Stimulated activated naive B cell treated with anti-CD40 and anti-IgM and Interleukin-4, amounts not matched to agents 10 μg/mL and 1 μg/mL and 100 μg/mL, for 72 hours (primary cell): ENCODE results near the gene B4GALNT1.

Experiments
- ATAC-seq, 2 donors: fragments of 150-1000 bp; cut with Tn5 transposase; replicated peaks; 2 replicates each; pipeline ENCODE4 v1.10.0; 2021; ENCODE audit warnings: moderate library complexity in 1 of 2
- DNase-seq: peaks from one replicate; pipeline ENCODE4 v3.0.0; 2021
- H3K27ac Mint-ChIP-seq: one replicate; pipeline ENCODE4 v1.8.0; 2022; ENCODE audit warnings: mild to moderate bottlenecking, mixed read lengths
- H3K27me3 Mint-ChIP-seq, 2 donors: one replicate each; pipeline ENCODE4 v1.8.0; 2022; ENCODE audit warnings: mixed read lengths in 2 of 2
- H3K36me3 Mint-ChIP-seq, 2 donors: one replicate each; pipeline ENCODE4 v1.8.0; 2022; ENCODE audit warnings: mixed read lengths in 2 of 2, mild to moderate bottlenecking in 1 of 2
- H3K4me1 Mint-ChIP-seq, 2 donors: one replicate each; pipeline ENCODE4 v1.8.0; 2022; ENCODE audit warnings: mixed read lengths in 2 of 2, mild to moderate bottlenecking in 1 of 2
- H3K4me3 Mint-ChIP-seq, 2 donors: one replicate each; pipeline ENCODE4 v1.8.0; 2022; ENCODE audit warnings: mild to moderate bottlenecking in 2 of 2, mixed read lengths in 2 of 2, moderate library complexity in 1 of 2
- H3K9me3 Mint-ChIP-seq, 2 donors: one replicate each; pipeline ENCODE4 v1.8.0; 2022; ENCODE audit warnings: mixed read lengths in 2 of 2, mild to moderate bottlenecking in 1 of 2

The B4GALNT1 gene

GRCh38 chr12:57628280-57629191 is 4.5 kb downstream of the B4GALNT1 start:
- Mint-ChIP-seq H3K4me3 (peak overlapping the region in 1 of 2 donors; percentile 27), H3K27ac (no peak overlapping the region), H3K4me1 (peaks cover 22 to 43% of the 10 kb centered on the region in 2 donors), H3K9me3 (no peaks in the 10 kb centered on the region), H3K27me3 (peaks cover 76 to 94% of the 10 kb centered on the region in 2 donors), H3K36me3 (no peaks in the 10 kb centered on the region)
- ATAC-seq (no peak), DNase-seq (no peak)

GRCh38 chr12:57627501-57628279 is 5.3 kb downstream of the B4GALNT1 start:
- H3K9me3 Mint-ChIP-seq: no peaks in the 10 kb centered on the region
- peak overlapping the region; percentile 81 for H3K27ac Mint-ChIP-seq
- H3K36me3 Mint-ChIP-seq: no peaks in the 10 kb centered on the region
- H3K27me3 Mint-ChIP-seq: peaks cover 85 to 98% of the 10 kb centered on the region in 2 donors
- H3K4me3 Mint-ChIP-seq: peak overlapping the region; percentile 46 to 58
- no peak for DNase-seq
- ATAC-seq: peak; percentile 19 to 33
- H3K4me1 Mint-ChIP-seq: peaks cover 17 to 36% of the 10 kb centered on the region in 2 donors

- ATAC-seq (no peak), DNase-seq (no peak)
- peaks cover 17 to 36% of the 10 kb centered on the region in 2 donors for H3K4me1 Mint-ChIP-seq
- no peaks in the 10 kb centered on the region for H3K36me3 Mint-ChIP-seq
- no peaks in the 10 kb centered on the region for H3K9me3 Mint-ChIP-seq
- peak overlapping the region; percentile 7 to 23 for H3K4me3 Mint-ChIP-seq
- H3K27ac Mint-ChIP-seq: peak overlapping the region; percentile 62
- H3K27me3 Mint-ChIP-seq: peaks cover 88 to 100% of the 10 kb centered on the region in 2 donors
Measured at GRCh38 chr12:57626921-57627445, 6.0 kb downstream of the B4GALNT1 start.

GRCh38 chr12:57626111-57626920 is 6.7 kb downstream of the B4GALNT1 start:
- Mint-ChIP-seq H3K27ac (peak overlapping the region; percentile 38), H3K4me3 (peak overlapping the region in 1 of 2 donors; percentile 7), H3K27me3 (peaks cover 88 to 100% of the 10 kb centered on the region in 2 donors), H3K4me1 (peaks cover 19 to 37% of the 10 kb centered on the region in 2 donors), H3K9me3 (no peaks in the 10 kb centered on the region), H3K36me3 (no peaks in the 10 kb centered on the region)
- ATAC-seq: no peak
- DNase-seq: no peak

GRCh38 chr12:57625261-57626032 is 7.6 kb downstream of the B4GALNT1 start:
- Mint-ChIP-seq H3K36me3 (no peaks in the 10 kb centered on the region), H3K4me1 (peaks cover 27 to 46% of the 10 kb centered on the region in 2 donors), H3K4me3 (no peak overlapping the region), H3K9me3 (no peaks in the 10 kb centered on the region), H3K27me3 (peaks cover 88 to 100% of the 10 kb centered on the region in 2 donors), H3K27ac (no peak overlapping the region)
- ATAC-seq (no peak), DNase-seq (no peak)

- no peak for ATAC-seq
- H3K27me3 Mint-ChIP-seq: peaks cover 86 to 100% of the 10 kb centered on the region in 2 donors
- H3K36me3 Mint-ChIP-seq: no peaks in the 10 kb centered on the region
- H3K4me3 Mint-ChIP-seq: no peak overlapping the region
- H3K4me1 Mint-ChIP-seq: peaks cover 30 to 52% of the 10 kb centered on the region in 2 donors
- no peaks in the 10 kb centered on the region for H3K9me3 Mint-ChIP-seq
- no peak overlapping the region for H3K27ac Mint-ChIP-seq
- no peak for DNase-seq
Measured at GRCh38 chr12:57624441-57625220, 8.4 kb downstream of the B4GALNT1 start.

GRCh38 chr12:57623811-57624390 is 9.1 kb downstream of the B4GALNT1 start:
- Mint-ChIP-seq H3K27ac (no peak overlapping the region), H3K9me3 (no peaks in the 10 kb centered on the region), H3K27me3 (peaks cover 89 to 100% of the 10 kb centered on the region in 2 donors), H3K4me1 (peaks cover 33 to 59% of the 10 kb centered on the region in 2 donors), H3K36me3 (no peaks in the 10 kb centered on the region), H3K4me3 (no peak overlapping the region)
- no peak for ATAC-seq
- DNase-seq: no peak

GRCh38 chr12:57623385-57623784 is 9.6 kb downstream of the B4GALNT1 start:
- Mint-ChIP-seq H3K9me3 (no peaks in the 10 kb centered on the region), H3K4me3 (no peak overlapping the region), H3K36me3 (no peaks in the 10 kb centered on the region), H3K27ac (no peak overlapping the region), H3K27me3 (peaks cover 86 to 98% of the 10 kb centered on the region in 2 donors), H3K4me1 (peaks cover 34 to 60% of the 10 kb centered on the region in 2 donors)
- DNase-seq (no peak), ATAC-seq (no peak)

- ATAC-seq: no peak
- DNase-seq: no peak
- Mint-ChIP-seq H3K36me3 (no peaks in the 10 kb centered on the region), H3K4me1 (peaks cover 28 to 52% of the 10 kb centered on the region in 2 donors), H3K9me3 (no peaks in the 10 kb centered on the region), H3K27ac (peak overlapping the region; percentile 25), H3K27me3 (peaks cover 87 to 98% of the 10 kb centered on the region in 2 donors), H3K4me3 (peak overlapping the region; percentile 74 to 85)
Measured at GRCh38 chr12:57622293-57623245, 10.4 kb downstream of the B4GALNT1 start.

GRCh38 chr12:57621497-57622292 is 11.3 kb downstream of the B4GALNT1 start:
- H3K27ac Mint-ChIP-seq: peak overlapping the region; percentile 25
- H3K27me3 Mint-ChIP-seq: peaks cover 91 to 98% of the 10 kb centered on the region in 2 donors
- peaks cover 26 to 43% of the 10 kb centered on the region in 2 donors for H3K4me1 Mint-ChIP-seq
- peak overlapping the region; percentile 74 to 85 for H3K4me3 Mint-ChIP-seq
- no peaks in the 10 kb centered on the region for H3K36me3 Mint-ChIP-seq
- no peaks in the 10 kb centered on the region for H3K9me3 Mint-ChIP-seq
- DNase-seq: no peak
- peak; percentile 79 to 82 for ATAC-seq
